CMK (cell line): ENCODE data around the gene TSNAXIP1.
"Not testable (repeated sequence)": the region's sequence is repeated elsewhere in the genome, so short reads cannot be mapped to it uniquely, and the experiment has no call there.

ENCODE experiments used
- DNase-seq: peaks from one replicate; pipeline ENCODE4 v3.0.0-alpha.2; 2010; ENCODE audit warnings: low read depth

TSNAXIP1 gene

GRCh38 chr16:67862623-67863583, 56.2 kb downstream of the TSNAXIP1 start:
- no peak for DNase-seq

DNA sequence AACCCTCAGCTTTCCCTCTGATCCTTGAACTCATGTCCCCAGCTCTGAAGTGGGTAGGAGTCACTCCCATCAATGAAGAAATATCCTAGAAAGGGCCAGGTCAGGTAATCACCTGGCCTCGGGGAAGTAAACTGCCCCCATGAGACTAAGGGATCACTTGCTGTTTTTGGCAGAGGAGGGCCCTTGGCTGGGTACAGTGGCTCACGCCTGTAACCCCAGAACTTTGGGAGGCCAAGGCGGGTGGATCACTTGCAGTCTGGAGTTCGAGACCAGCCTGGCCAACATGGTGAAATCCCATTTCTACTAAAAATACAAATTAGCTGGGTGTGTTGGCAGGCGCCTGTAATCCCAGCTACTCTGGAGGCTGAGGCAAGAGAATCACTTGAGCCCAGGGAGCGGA, 57.4 kb downstream of the TSNAXIP1 start:
- not testable (repeated sequence) for DNase-seq

DNA sequence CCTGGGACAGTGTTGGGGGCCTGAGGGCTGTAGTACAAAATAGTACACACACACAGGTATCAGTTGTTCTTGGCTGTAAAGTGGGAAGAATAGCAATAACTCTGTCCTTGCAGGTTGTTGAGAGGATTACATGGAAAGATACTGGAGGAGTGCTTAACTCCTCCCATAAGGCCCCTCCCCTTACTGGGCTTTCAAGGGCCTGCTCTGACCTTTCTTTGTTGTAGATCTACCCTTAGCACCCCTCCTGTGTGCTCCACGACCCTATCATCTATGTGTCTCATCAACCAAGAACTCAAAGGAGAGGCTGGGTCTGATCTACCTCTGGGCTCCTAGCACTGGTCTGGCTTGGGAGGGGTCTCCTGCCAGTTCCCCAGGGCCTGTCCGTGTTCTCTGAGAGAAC, 57.9 kb downstream of the TSNAXIP1 start:
- no peak for DNase-seq

DNA sequence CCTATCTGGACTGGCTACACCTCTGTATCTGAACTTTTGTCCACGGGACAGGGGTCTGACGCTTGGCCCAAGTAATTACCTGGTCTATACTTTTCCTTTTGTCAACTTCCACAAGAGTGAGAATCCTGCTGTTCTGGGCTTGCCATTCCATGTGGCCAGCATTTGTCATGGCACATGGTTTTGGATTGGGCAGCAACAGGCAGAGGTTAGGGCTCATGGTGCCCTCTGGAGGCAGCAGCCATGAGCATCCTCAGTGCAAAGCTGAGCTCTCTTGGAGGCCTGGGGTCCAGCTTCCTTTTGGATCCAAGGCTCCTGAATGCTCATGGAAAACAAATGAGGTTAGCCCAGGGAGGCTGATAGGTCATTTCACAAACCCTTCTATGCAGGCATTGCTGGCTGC, 58.6 kb downstream of the TSNAXIP1 start:
- DNase-seq, result no peak

GRCh38 chr16:67868290-67868689, 61.6 kb downstream of the TSNAXIP1 start:
- no peak for DNase-seq

DNA sequence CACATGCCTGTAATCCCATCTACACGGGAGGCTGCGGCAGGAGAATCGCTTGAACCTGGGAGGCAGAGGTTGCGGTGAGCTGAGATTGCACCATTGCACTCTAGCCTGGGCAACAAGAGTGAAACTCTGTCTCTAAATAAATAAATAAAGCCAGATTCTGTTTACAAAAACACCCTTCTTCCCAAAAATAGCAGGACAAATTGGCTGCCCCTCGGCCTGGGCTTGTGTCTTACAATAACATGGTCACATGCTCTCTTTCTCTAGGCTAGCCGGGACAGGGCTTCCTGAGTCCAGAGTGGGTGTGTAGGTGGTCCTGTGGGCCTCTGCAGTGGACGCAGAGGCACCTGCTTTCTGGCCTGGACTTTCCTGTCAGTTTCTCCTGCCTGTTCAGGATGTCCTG, 63.0 kb downstream of the TSNAXIP1 start:
- no peak for DNase-seq

DNA sequence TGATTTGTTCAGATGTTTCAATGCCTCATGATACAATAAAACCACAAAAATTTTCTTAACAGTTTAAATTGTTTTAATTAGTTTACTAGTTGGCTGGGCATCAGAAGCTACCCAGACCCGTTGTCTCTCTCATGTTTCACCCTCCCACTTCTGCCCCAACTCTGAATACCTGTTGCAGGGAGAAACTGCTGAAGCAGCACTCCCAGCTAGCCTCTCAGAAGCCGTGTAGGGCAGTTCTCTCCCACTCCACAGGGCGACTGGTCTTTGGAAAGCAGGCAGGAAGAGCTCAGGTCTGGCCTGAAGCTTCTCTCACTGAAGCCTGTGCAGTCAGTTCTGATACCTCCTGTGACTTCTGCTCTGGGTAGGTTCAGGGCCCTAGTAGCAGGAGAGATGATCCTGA, 64.6 kb downstream of the TSNAXIP1 start:
- no peak for DNase-seq

GRCh38 chr16:67872131-67872630, 65.5 kb downstream of the TSNAXIP1 start:
- no peak for DNase-seq

DNA sequence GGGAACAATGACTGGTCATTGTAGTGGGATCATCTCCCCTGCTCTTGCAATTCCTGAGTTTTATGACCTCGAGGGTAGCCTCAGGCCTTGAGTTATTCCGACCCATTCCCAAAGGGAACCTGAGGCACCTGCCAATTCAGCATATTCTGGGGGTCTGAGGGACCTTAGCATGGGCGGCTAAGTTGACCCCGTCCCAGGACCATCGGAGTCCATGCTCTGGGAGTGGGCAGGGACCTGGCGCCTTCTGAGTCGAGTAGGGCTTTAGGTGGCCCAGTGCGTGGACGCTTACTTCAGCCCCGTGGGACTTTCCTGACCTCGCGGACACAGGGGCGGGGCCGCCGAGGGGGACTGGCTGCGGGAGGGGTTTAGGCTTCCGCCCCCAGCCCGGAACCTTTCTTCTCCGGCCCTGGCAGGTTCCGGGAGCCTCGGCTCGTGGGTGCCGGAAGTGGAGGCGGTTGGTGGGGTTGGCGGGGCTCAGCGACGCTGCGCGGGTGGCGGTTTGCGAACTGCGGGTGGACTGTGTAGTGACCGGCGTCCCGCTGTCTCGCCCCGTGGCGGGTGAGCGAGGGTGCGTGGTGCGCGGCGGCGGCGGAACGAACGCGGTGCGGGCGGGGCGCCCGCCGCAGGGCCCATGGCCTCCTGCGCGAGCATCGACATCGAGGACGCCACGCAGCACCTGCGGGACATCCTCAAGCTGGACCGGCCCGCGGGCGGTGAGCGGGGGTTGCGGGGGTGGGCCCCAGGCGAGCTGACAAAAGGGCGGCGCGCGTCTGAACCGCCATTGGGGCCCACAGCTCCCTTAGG, 66.1 kb downstream of the TSNAXIP1 start, which contains the start of gene EDC4:
EDC4 (plus strand) TSS at position 422 of the 804 bp plus-strand sequence; CDS start at position 632, 210 bp downstream.
- peak; percentile 74 for DNase-seq

DNA sequence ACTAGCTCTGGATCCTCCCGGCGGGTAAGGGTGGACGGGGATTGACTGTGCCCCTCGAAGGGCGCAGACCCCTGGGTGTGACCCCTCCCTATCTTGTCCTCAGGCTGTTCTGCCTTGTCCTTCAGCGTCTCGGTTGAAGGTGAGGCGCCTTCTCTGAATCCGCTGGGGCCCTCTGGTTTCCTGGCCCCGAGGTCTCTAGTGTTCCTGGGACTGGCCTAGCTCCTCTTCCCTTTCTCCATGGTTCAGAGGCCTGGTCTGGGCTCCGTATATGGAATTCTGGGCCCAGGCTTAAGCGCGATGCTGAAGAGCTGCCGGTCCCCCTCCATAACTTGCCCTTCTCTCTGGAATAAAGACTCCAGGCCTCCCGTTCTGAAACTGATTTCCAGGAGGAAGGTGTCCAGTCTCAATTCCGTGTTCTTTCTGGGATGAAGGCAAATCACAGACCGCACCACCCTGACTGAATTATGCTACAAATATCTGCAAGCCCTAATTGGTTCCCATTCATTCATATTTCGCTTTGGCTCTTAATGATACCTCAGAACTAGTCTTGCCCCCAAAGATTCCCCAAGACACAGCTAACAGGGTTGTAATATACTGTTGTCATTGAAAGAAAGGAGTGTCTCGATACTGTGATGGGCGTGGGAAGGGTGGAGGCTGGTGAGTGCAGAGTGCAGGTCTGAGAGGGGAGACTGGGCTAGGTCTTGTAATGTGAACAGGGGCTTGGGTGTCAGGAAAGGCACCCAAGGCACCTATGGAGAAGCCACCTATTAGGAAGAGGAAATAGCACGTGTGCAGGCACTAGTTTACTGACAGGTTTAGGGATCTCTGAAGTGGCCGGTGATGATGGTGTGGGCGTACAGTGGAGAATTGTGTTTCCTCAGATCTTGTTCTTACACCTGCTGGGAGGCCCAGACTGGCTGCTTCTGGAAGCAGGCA, 67.0 kb downstream of the TSNAXIP1 start:
- DNase-seq, result no peak

- no peak for DNase-seq
These were observed 67.7 kb downstream of the TSNAXIP1 start for GRCh38 chr16:67874372-67874771.

GRCh38 chr16:67877064-67877463, 70.4 kb downstream of the TSNAXIP1 start:
- DNase-seq, result no peak
